HG02884 (cell line): ENCODE results near the gene FSD2.
A peak's percentile ranks its signal among the peaks of the same experiment; 100 is the strongest.
"Not testable (repeated sequence)": the region's sequence is repeated elsewhere in the genome, so short reads cannot be mapped to it uniquely, and the experiment has no call there.

ENCODE experiments used
- ATAC-seq: cut with Tn5 transposase; IDR thresholded peaks from one replicate; pipeline ENCODE4 v1.9.1; 2021; ENCODE audit warnings: mild to moderate bottlenecking, moderate library complexity; ENCODE audit not compliant: unreplicated experiment

FSD2 gene

GRCh38 chr15:82798531-82799166, 7.2 kb downstream of the FSD2 start:
- ATAC-seq: no peak

GRCh38 chr15:82798104-82798503, 7.8 kb downstream of the FSD2 start:
- no peak for ATAC-seq

GRCh38 chr15:82793737-82794136, 12.1 kb downstream of the FSD2 start:
- no peak for ATAC-seq

DNA sequence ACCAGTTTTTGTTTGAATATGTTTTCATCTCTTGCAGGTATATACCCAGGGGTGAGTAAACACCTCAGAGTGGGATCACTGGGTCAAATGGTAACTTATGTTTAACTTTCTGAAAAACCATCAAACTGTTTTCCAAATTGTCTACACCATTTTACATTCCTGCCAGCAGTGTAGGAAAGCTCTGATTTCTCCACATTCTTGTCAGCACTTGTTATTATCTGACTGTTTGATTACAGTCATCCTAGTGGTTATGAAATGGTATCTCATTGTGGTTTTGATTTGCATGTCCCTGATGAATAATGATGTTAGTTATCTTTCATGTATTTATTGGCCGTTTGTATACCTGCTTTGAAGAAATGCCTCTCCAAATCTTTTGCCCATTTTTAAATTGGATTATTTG, 13.8 kb downstream of the FSD2 start:
- no peak for ATAC-seq

DNA sequence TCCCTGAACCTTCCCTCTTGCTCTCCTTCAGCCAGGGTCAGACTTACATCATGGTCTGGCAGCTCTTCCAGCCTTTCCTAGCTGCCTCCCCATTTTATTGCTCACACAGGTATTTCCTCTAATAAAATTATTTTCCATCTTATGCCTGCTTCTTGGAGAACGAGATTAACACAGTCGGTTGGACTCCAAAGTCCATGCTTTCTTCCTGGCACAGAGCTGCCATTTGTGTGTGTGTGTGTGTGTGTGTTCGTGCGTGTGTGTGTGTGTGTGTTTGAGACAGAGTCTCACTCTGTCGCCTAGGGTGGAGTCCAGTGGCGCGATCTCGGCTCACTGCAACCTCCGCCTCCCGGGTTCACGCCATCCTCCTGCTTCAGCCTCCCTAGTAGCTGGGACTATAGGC, 15.5 kb downstream of the FSD2 start:
- ATAC-seq: no peak

- no peak for ATAC-seq
These were observed 16.4 kb downstream of the FSD2 start for GRCh38 chr15:82789491-82789890.

GRCh38 chr15:82788496-82788895, 17.4 kb downstream of the FSD2 start:
- no peak for ATAC-seq

DNA sequence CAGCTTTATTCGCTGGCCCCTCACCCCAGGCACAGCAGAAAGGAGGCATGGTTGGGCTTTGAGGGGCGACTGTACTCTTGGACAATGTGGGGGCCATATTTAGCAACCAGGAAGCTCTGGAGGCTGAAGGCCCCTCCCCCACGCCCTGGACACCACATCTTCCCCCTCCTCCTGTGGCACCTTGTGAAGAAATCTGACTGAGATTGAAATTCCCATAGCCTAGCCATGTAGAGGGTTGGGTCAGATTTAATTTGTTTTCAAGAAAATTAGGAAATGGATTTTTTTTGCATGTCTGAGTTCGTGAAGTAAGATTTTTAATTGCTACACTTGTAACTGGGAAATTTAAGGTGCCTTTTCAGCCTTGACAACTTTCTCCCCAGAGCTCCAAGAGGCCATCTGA, 24.5 kb downstream of the FSD2 start:
- ATAC-seq: no peak

GRCh38 chr15:82778755-82779154, 27.1 kb downstream of the FSD2 start:
- no peak for ATAC-seq

DNA sequence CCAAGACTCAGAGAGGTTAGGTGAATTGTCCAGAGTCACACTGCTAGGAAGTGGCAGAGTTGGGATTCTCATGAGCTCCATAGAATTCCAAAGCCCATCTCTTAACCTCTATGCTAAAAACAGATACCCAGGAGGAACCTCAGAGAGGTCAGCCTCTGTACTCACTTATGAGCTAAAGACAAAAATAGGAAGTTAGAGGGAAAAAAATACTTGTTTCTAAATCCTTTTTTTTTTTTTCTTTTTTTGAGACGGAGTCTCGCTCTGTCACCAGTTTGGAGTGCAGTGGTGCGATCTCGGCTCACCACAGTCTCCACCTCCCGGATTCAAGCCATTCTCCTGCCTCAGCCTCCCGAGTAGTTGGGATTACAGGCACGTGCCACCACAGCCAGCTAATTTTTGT, 31.4 kb downstream of the FSD2 start:
- ATAC-seq: no peak

- no peak for ATAC-seq
These were observed 33.9 kb downstream of the FSD2 start for GRCh38 chr15:82771789-82772607.

GRCh38 chr15:82768414-82769054, 37.3 kb downstream of the FSD2 start:
- no peak for ATAC-seq

- ATAC-seq: no peak
These were observed 38.6 kb downstream of the FSD2 start for GRCh38 chr15:82767163-82767829.

GRCh38 chr15:82766201-82766600, 39.7 kb downstream of the FSD2 start:
- ATAC-seq: not testable (repeated sequence)

- ATAC-seq: no peak
These were observed 41.1 kb downstream of the FSD2 start for GRCh38 chr15:82764740-82765139.

DNA sequence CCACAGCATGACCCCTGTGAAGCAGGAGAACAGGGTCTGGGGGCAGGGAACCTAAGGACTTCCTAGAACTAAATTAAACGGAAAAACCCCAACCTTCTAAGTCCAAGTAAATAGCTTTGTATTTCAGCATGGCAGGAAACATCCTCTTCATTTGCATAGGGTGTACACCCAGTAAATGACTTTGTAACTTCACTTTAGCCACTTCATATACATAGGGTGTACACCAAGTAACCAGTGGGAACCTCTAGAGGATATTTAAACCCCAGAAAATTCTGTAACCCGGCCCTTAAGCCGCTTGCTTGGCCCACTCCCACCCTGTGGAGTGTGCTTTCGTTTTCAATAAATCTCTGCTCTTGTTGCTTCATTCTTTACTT, 41.8 kb downstream of the FSD2 start:
- ATAC-seq: no peak

- ATAC-seq: no peak
These were observed 42.3 kb downstream of the FSD2 start for GRCh38 chr15:82763361-82764116.

GRCh38 chr15:82751308-82751707, 54.6 kb downstream of the FSD2 start:
- no peak for ATAC-seq

DNA sequence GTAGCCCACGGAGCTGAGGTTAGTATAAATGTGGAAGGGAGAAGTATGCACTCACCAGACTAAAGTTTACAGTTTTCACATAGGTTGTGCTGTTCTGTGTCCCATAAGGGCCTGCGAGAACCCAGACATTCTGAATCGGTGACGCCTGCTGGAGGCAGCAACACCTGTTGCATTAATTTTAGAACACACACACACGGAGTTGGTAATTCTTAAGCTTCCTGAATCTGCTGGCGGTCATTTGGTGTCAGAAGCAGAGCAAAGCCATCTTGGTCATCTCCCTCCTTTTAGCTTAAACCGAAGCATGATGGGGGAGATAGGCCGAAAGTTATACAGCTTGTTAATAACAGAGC, 55.1 kb downstream of the FSD2 start:
- peak; percentile 22 for ATAC-seq

GRCh38 chr15:82749951-82750830, 55.7 kb downstream of the FSD2 start:
- peak; percentile 87 for ATAC-seq
